DMS 273 (cell line): ENCODE measurements around the gene TNP2.

Experiments
- DNase-seq: peaks from one replicate; lab custom pipeline; 2025; ENCODE audit not compliant: unreplicated experiment; lab: John Stamatoyannopoulos, UW

Gene TNP2

DNA sequence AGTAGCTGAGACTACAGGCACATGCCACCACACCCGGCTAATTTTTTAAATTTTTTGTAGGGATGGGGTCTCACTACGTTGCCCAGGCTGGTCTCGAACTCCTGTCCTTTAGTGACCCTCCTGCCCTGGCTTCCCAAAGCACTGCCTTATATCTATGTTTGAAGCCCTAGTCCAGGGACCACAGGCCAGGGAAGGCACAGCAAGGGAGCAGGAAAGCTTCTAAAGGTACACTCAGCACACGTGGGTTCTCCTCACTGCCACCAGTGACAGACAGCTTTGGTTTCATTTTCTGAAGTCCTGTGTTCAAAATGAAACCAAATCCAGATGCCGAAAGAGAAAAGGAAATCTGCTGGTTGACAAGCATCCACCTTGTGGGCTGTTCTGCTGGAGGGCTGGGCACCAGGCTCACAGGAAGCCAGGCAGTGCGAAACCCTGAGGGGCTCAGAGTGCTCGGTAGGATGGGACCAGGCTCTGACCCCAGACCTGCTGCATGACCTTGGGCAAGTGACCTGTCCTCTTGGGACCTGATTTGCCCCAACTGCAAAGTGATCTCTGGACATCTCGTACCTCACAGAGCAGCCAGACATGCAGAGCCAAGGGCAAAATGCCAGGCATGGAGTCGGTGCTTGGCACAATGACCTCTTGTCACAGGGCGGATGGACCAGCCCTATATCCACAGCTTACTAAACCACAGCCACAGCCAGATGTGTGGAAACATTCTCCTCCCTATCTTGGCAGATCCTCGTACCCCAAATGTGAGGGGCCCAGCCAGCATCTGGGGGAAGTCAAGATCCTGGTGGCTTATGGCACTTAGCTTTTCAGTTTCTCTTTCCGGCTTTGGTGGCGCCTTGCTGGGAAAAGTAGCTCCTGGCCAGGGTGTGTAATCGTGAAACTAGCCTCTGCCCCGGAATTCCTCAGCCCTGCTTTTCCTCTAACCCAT lies 10.3 kb downstream of the TNP2 start:
- DNase-seq, result no peak

GRCh38 chr16:11257131-11257938 lies 11.8 kb downstream of the TNP2 start:
- DNase-seq, result peak; percentile 89

DNA sequence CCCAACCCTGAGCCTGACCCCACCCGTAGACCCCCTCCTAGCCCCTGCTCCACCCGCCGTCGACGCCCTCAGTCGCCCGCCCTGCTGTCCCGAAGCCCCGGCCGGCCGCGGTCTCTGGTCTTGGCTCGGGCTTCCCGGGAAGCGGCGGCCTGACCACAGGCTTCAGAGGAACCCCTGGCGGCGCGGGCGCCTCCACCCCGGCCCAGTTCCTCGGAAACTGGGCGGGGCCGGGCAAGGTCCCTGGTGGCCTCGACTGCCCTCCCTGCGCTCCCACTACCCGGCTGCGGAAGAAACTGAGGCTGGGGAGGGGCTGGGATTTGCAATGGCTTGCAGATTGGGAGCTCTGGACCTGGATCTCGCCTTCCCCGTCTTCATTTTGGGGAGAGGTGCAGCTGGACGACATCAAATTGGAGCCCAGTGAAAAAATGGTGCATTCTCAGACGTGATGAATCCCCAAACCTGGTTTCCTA lies 12.4 kb downstream of the TNP2 start:
- DNase-seq, result peak; percentile 76

DNA sequence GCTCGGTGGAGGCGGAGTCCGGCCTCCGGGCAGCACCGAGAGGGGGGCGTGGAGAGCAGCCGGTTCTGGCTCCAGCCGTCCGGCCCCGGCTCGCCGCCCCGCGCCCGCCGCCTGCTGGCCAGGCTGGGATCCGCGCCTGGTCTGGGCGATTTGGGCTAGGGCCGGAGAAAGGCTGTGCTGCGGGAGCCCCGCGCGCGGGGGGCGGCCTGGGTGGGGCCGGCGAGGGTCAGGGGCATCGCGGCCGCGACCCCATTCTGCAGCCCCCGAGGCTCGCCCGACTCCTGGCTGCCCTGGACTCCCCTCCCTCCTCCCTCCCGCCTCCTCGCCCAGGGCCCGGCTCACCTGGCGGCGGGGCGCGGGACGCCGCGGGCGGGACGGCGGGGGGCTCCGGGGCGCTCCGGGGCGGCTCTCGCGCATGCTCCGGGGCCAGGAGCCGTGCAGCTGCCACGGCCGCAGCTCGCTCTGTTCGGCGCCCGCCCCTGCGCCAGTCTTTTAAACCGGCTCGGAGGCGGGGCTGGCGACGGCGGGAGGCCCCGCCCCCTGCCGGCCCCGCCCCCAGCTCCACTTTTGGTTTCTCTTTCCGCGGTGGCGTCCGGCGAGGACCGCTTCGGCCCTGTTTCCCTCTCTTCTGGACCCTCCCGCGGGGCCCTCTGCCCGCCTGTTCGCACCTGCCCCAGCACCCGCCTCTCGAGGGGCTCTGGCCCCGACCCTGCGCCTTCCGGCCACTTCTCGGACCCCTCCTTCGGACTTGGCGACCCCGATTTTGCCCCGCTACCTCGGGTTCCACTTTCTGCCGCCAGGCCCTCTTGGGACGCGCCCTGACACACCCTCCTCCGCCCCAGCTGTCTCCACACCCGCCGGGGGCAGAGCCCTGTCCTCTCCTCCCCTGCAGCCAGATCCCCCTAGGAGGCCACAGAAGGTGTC lies 13.1 kb downstream of the TNP2 start, which contains the start of gene SOCS1:
SOCS1 (minus strand) TSS at position 468 of the 924 bp plus-strand sequence. CDS start 726 bp downstream, outside the sequence.
- peak; percentile 95 for DNase-seq

GRCh38 chr16:11254913-11255736 lies 14.0 kb downstream of the TNP2 start:
- DNase-seq, result peak; percentile 75

GRCh38 chr16:11253995-11254912 lies 14.9 kb downstream of the TNP2 start:
- no peak for DNase-seq

- peak; percentile 32 for DNase-seq
These were observed 15.8 kb downstream of the TNP2 start for GRCh38 chr16:11253009-11253994.

DNA sequence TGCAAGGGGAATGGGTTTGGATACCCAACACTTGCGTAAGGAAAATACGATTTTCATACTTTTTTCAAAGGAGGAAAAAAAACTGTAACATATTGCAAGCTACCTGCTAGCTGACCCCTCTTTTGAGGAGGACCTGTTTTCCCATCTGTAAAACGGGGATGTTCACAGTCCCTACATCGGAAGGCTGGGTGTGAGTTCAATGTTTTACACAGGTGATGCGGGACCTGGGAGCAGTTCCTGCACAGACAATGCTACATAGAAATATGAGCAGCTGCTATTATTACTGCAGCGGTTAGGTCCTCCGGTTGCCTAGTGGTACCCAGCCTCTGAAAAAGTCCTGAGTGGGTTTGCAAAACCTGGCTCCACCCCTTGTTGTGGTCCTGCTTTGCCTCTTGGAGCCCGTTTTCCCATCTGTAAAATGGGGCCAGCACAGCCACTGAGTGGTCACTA lies 16.6 kb downstream of the TNP2 start:
- no peak for DNase-seq

DNA sequence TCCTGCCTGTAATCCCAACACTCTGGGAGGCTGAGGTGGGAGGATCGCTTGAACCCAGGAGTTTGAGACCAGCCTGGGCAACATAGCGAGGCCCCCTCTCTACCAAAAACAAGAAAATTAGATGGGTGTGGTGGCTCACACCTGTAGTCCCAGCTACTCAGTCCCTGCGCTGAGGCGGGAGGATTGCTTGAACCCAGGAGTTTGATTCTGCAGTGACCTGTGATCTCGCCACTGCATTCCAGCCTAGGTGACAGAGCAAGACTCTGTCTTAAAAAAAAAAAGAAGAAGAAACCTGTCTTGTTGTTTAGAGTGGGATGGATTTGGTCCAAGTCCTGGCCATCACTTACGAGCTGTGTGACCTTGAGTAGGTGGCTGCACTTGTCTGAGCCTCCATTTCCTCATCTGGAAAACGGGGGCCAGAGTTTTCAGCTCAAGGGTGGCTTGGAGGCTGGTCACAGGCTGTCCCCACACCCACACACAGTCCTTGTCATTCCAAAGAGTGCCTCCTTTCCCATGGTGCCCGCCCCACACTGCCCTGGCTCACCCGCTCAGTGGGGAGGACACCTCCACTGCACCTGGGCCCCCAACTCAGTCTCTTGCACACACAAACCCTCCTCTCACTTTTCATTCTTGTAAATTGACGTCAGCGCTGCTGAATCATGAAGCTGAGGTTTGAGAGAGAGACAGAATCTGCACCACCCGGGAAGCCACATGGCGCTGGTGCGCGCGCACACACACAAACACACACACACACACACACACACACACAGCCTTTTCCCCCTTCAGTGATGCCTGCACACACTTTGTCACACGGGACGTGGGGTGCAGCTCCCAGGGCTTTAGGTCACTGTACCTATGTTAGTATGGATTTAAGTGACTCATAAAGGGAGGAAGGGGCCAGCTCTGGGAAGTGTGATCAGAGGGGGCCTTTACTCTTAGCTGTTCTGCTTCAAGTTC lies 17.3 kb downstream of the TNP2 start:
- DNase-seq, result no peak

GRCh38 chr16:11250786-11251524 lies 18.2 kb downstream of the TNP2 start:
- DNase-seq, result no peak

- peak; percentile 32 for DNase-seq
These were observed 18.9 kb downstream of the TNP2 start for GRCh38 chr16:11250091-11250785.

GRCh38 chr16:11249233-11250061 lies 19.7 kb downstream of the TNP2 start:
- DNase-seq, result no peak

DNA sequence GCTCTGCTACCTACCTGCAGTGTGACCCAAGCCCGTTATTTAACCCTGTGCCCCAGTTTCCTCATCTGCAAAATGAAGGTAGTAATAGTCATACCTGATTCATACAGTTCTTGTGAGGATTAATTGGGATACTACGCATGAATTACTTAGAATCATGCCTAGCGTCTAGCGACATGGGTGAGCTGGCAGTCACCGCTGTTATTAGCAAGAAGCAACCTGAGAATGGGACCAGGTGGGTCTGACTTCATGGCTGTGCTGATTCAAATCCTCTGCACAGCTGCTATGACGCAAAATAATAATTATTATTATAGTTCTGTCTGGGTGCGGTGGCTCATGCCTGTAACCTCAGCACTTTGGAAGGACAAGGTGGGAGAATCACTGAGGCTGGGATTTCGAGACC lies 21.0 kb downstream of the TNP2 start:
- peak; percentile 68 for DNase-seq

GRCh38 chr16:11245988-11246387 lies 23.1 kb downstream of the TNP2 start:
- no peak for DNase-seq
